Transverse colon (tissue), 4 donors: ENCODE measurements around the gene SDK2. TPM values are rescaled to one million over a fixed set of nuclear protein-coding genes. Genes with fewer than 3 reads are reported as not detected.

Experiments used
- DNase-seq: peaks from one replicate; pipeline ENCODE4 v3.0.0-alpha.2; 2019
- H3K27ac ChIP-seq, 4 donors: fragments of 200-600 bp; sonication (generic); 2 replicates each; pipeline ENCODE4 v1.5.1; 2016 to 2018; ENCODE audit warnings: inconsistent platforms in 4 of 4
- H3K27me3 ChIP-seq: fragments of 200-600 bp; sonication (generic); 2 replicates; pipeline ENCODE4 v1.5.1; 2017; ENCODE audit warnings: inconsistent platforms
- H3K36me3 ChIP-seq, 4 donors: fragments of 200-600 bp; sonication (generic); 2 replicates each; pipeline ENCODE4 v1.5.1; 2017 to 2019; ENCODE audit warnings: inconsistent platforms in 4 of 4
- H3K4me1 ChIP-seq, 4 donors: fragments of 200-600 bp; sonication (generic); 2 replicates each; pipeline ENCODE4 v1.5.1; 2017 to 2020; ENCODE audit warnings: inconsistent platforms in 4 of 4
- H3K4me3 ChIP-seq, 4 donors: fragments of 200-600 bp; sonication (generic); 1 replicate in 1 of 4; 2 replicates in 3 of 4; pipeline versions ENCODE4 v1.5.1 to v1.6.1; 2017 to 2019; ENCODE audit warnings: inconsistent platforms in 4 of 4
- H3K9me3 ChIP-seq, 2 donors: fragments of 200-600 bp; sonication (generic); 2 replicates each; pipeline ENCODE4 v1.5.1; 2017 to 2019; ENCODE audit warnings: inconsistent platforms in 2 of 2
- CTCF ChIP-seq, 5 experiments: fragments of 200-600 bp in 3 of 5; fragments of 450-650 bp in 2 of 5; sonication (generic) in 3 of 5; IDR thresholded peaks; 1 replicate in 2 of 5; 2 replicates in 3 of 5; pipeline ENCODE4 v1.5.1; 2016 to 2017; ENCODE audit warnings: antibody characterized with exemption in 5 of 5, inconsistent platforms in 3 of 5, mild to moderate bottlenecking in 2 of 5, moderate library complexity in 1 of 5
- EP300 ChIP-seq: sonication (generic); formaldehyde crosslinking; IDR thresholded peaks from one replicate; pipeline ENCODE4 v1.6.1; 2017; ENCODE audit warnings: antibody characterized with exemption, low read depth
- POLR2A ChIP-seq: fragments of 450-650 bp; IDR thresholded peaks from one replicate; pipeline ENCODE4 v1.6.1; 2016; ENCODE audit warnings: antibody characterized with exemption, mild to moderate bottlenecking, moderate library complexity
- POLR2AphosphoS5 ChIP-seq, 3 donors: sonication (generic); formaldehyde crosslinking; IDR thresholded peaks; one replicate each; pipeline ENCODE4 v1.6.1; 2016; ENCODE audit warnings: antibody characterized with exemption in 3 of 3
- WGBS, 2 donors: methylation state at CpG; one replicate each; pipeline ENCODE4 v1.1.5; 2018; ENCODE audit warnings: low coverage in 1 of 2; 5-methylcytosine and 5-hydroxymethylcytosine counted together
- in situ Hi-C, 4 donors: fragments of 200-750 bp; cut with MboI; loops; one replicate each; pipeline versions ENCODE4 v1.15.0 to v1.15.1; 2017; ENCODE audit warnings: low sequenced_read_pairs in 3 of 4, low pct_ligation_motif_present in 1 of 4, low pct_unique_long_range_greater_than_20kb in 1 of 4
- intact Hi-C: fragments of 100-400 bp; cut with DNase I; formaldehyde crosslinking; loops from one replicate; pipeline ENCODE4 v1.15.1; 2023; ENCODE audit warnings: low total_unique reads
- total RNA-seq, 4 donors: library from RNA; depleted of rRNA; stranded (reverse); fragments of >200 nt; gene quantifications; one replicate each; pipeline ENCODE4 v1.1.0, GENCODE V29; 2016

SDK2 gene
- total RNA-seq, 4 donors from 2014 or later: 2.6 to 9.8 (median 3.4) TPM

DNA sequence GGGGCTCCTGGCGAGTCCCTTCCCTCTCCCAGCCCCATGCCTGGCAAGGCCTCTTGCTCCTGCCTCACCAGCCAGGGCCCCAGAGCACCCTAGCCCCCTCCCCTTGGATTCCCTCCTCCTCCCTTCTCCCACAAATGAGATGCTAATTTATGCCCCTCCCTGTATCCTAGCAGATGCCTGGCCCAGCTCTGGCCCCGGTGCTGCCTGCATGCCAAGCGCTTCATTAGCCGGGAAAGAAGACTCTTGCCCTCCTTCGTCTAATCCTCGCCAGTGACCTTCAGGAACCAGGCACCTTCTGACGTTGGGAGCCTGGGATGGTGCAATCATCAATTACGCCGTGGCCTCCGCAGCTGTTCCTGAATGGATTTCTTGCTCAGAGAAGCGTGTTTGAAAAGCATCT, 127.8 kb downstream of the SDK2 start:
- Histone ChIP-seq H3K4me1 (no peaks in the 10 kb centered on the region), H3K27me3 (no peaks in the 10 kb centered on the region), H3K9me3 (no peaks in the 10 kb centered on the region), H3K27ac (no peak overlapping the region), H3K36me3 (no peaks in the 10 kb centered on the region), H3K4me3 (no peak overlapping the region)
- intact Hi-C loops (no loop called here), in situ Hi-C loops (no loop called here)
- 89% methylated on average over 11 of the region's 11 CpGs; no CpG with 5 or more reads in 1 of the 2 donors for WGBS, 2 donors
- DNase-seq: no peak
- TF ChIP-seq POLR2A: no peak
- TF ChIP-seq POLR2AphosphoS5 (IDR thresholded peaks at IDR 0.05): no peak

DNA sequence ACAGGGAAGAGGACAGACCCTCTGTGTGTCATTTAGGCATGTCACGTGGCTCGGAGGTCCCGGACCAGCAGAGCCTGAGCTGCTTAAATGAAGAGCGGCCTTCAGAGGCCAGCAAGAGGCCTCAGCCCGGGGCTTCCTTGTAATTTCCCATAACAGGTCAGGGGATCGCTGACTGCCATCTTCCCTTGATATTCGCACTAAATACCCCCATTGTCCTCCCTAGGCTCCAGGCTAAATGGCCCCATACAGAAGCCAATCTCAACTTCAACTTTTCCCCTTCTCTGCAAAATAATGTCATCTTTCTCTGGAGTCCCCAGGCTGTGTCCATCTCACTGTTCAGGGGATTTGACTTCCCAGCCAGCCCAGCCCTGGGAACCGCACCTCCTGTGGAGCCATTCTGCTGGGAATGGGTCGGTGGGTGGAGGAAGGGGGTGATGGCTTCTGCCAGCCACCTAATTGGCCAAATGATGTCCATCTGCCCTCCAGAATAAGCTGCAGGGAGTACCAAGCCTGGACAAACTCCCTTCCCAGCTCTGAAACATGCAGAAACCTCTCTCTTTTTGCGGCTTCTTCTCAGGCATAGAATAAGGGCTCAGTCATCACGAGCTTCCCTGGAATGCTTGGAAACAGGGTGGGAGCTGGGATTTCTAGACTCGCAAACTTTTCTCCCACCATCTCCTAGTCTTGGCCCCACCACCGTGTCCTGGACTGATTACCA, 129.9 kb downstream of the SDK2 start:
- H3K4me1 ChIP-seq: no peaks in the 10 kb centered on the region
- no peaks in the 10 kb centered on the region for H3K36me3 ChIP-seq
- H3K27me3 ChIP-seq: no peaks in the 10 kb centered on the region
- intact Hi-C loops (no loop called here), in situ Hi-C loops (no loop called here)
- TF ChIP-seq POLR2AphosphoS5 (IDR thresholded peaks at IDR 0.05) (no peak), EP300 (no peak), POLR2A (no peak), CTCF (IDR thresholded peaks at IDR 0.05) (no peak)
- no peak for DNase-seq
- no peak overlapping the region for H3K4me3 ChIP-seq
- H3K9me3 ChIP-seq: no peaks in the 10 kb centered on the region
- no peak overlapping the region for H3K27ac ChIP-seq
- 60 to 81% methylated on average over 1 to 13 of the region's 13 CpGs for WGBS, 2 donors

DNA sequence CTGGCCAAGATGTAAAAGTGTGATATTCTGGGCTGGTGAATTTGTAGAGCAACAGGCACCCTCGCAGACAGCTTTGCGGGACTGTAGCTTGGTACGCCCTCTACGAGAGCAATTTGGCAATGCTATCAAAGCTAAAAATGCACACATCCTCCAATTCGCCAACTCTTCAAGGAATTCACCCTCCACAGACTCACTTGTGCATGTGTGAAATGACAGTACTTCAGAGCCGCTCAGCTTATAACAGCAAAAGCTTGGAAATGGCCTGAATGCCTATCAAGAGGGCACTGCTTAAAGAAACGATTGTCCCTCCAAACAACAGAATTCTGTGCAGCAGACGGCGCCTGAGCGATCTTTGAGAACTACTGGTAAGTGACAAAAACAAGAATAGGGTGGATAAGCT, 130.8 kb downstream of the SDK2 start:
- no peaks in the 10 kb centered on the region for H3K27me3 ChIP-seq
- TF ChIP-seq POLR2AphosphoS5 (IDR thresholded peaks at IDR 0.05) (no peak), EP300 (no peak)
- H3K36me3 ChIP-seq: no peaks in the 10 kb centered on the region
- no peaks in the 10 kb centered on the region for H3K9me3 ChIP-seq
- 67 to 82% methylated on average over 5 to 10 of the region's 10 CpGs for WGBS, 2 donors
- H3K27ac ChIP-seq: no peak overlapping the region
- no peak overlapping the region for H3K4me3 ChIP-seq
- no peak for DNase-seq
- no peaks in the 10 kb centered on the region for H3K4me1 ChIP-seq
- in situ Hi-C loops: no loop called here
- intact Hi-C loops: no loop called here

- no peak overlapping the region for H3K4me3 ChIP-seq
- WGBS, 2 donors: 81% methylated on average over 5 of the region's 5 CpGs; no CpG with 5 or more reads in 1 of the 2 donors
- DNase-seq: no peak
- intact Hi-C loops: no loop called here
- in situ Hi-C loops: no loop called here
- TF ChIP-seq EP300 (no peak), POLR2AphosphoS5 (IDR thresholded peaks at IDR 0.05) (no peak), CTCF (IDR thresholded peaks at IDR 0.05) (no peak), POLR2A (no peak)
- no peaks in the 10 kb centered on the region for H3K27me3 ChIP-seq
- H3K27ac ChIP-seq: no peak overlapping the region
- H3K4me1 ChIP-seq: no peaks in the 10 kb centered on the region
- no peaks in the 10 kb centered on the region for H3K9me3 ChIP-seq
- no peaks in the 10 kb centered on the region for H3K36me3 ChIP-seq
These were observed 132.5 kb downstream of the SDK2 start for GRCh38 chr17:73511719-73512115.

DNA sequence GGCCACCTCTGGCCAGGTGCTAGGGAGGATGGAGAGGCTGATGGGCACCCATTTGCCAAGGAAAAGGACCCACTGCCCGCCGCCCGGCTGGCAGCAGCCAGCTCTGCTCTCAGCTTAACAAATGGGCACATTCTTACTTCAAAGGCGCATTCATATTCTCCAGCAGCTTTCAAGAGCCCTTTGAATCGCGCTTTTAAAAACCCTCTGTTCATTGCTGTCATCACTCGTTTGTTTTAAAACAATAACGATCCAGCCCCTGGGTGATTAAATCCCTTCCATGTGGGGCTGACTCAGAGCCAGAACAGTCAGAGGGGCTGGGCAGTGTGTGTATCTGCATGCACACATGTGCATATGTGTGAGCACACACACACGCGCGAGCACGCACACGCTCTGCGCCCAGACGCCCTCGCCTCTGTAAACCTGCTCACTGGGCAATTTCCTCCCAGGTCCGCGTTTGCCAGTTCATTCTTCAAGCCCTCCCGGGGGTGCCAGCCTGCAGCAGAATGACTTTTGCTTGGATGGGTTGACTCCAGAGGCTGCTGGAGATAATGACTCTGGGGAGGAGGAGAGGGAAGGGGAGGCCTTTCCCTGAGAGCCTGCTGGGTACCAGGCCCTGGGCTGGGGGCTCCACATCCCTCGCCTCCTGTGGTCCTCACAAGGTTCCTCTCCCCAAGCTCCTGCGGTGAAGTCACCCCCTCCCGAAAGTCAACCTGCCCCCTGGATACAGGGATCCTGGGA, 133.1 kb downstream of the SDK2 start:
- H3K36me3 ChIP-seq: no peaks in the 10 kb centered on the region
- H3K27ac ChIP-seq: no peak overlapping the region
- H3K9me3 ChIP-seq: no peaks in the 10 kb centered on the region
- no peaks in the 10 kb centered on the region for H3K27me3 ChIP-seq
- H3K4me1 ChIP-seq: no peaks in the 10 kb centered on the region
- in situ Hi-C loops: no loop called here
- DNase-seq: no peak
- 88 to 90% methylated on average over 2 to 17 of the region's 22 CpGs for WGBS, 2 donors
- H3K4me3 ChIP-seq: no peak overlapping the region
- no peak for TF ChIP-seq EP300
- no peak for TF ChIP-seq CTCF (IDR thresholded peaks at IDR 0.05)
- TF ChIP-seq POLR2A: no peak
- TF ChIP-seq POLR2AphosphoS5 (IDR thresholded peaks at IDR 0.05): no peak
- intact Hi-C loops: no loop called here
